ENCODE data around the gene IGSF21. TPM values are rescaled to one million over a fixed set of nuclear protein-coding genes. Genes with fewer than 3 reads are reported as not detected.
A peak's percentile ranks its signal among the peaks of the same experiment; 100 is the strongest.

The IGSF21 gene
- total and polyA plus RNA-seq, 2 of the 8 experiments (the other 6 are each of a cell fraction or from before 2014, with no cell fraction given) = 22.5 to 28.5 TPM

GRCh38 chr1:18118491-18118890 is 10.9 kb downstream of the IGSF21 start:
- Histone ChIP-seq H3K56ac (replicated peaks; ENCODE audit: insufficient read length, low read depth, low read length) (no peak overlapping the region), H2BK15ac (ENCODE audit: low read length) (no peak overlapping the region), H2AK5ac (ENCODE audit: low read depth, low read length) (no peak overlapping the region), H3K79me2 (ENCODE audit: control insufficient read depth in 1 of 2, insufficient read depth in 2 of 2, low read length in 2 of 2) (0 out of 4 replicates have a peak, but pooled peaks cover 0 to 2% of the 10 kb centered on the region in 2 experiments), H3K4me2 (ENCODE audit: insufficient read depth in 1 of 2, low read depth in 2 of 2, low read length in 2 of 2) (peak overlapping the region in 1 of 2 experiments; percentile 24; a peak in 1 of 4 replicates), H3K9me3 (ENCODE audit: insufficient read depth in 2 of 2, low read depth in 1 of 2, low read length in 1 of 2) (no peaks in the 10 kb centered on the region), H3K23me2 (ENCODE audit: low read depth, low read length) (no peaks in the 10 kb centered on the region; the same call in 1 of the 2 replicates), H3K36me3 (ENCODE audit: control insufficient read depth in 2 of 4, insufficient read depth in 4 of 4, low read length in 3 of 4) (no peaks in the 10 kb centered on the region; a peak in 1 of 8 replicates), H2BK5ac (ENCODE audit: low read depth, low read length) (no peak overlapping the region), H4K20me1 (replicated peaks in 1 of 2; ENCODE audit: control insufficient read depth in 1 of 2, insufficient read depth in 2 of 2, low read length in 2 of 2) (no peaks in the 10 kb centered on the region), H2AFZ (ENCODE audit: low read length) (no peak overlapping the region), H3K4ac (replicated peaks; ENCODE audit: insufficient read length, low read depth, low read length) (no peak overlapping the region), H3K18ac (ENCODE audit: extremely low read depth, low read length) (no peak overlapping the region), H3K9ac (replicated peaks in 1 of 4; ENCODE audit: extremely low read depth in 1 of 4, low read depth in 3 of 4, low read length in 3 of 4) (no peak overlapping the region), H3K23ac (ENCODE audit: insufficient read length) (no peak overlapping the region), H4K5ac (ENCODE audit: insufficient read length, low read depth, low read length) (no peak overlapping the region), H3K79me1 (ENCODE audit: low read depth, low read length) (peaks cover 13% of the 10 kb centered on the region; the same call in 1 of the 2 replicates), H3K27me3 (replicated peaks in 1 of 4; ENCODE audit: control insufficient read depth in 3 of 4, extremely low read depth in 1 of 4, insufficient read depth in 3 of 4, low read length in 3 of 4) (no peaks in the 10 kb centered on the region), H2BK120ac (replicated peaks; ENCODE audit: low read depth, low read length) (no peak overlapping the region), H3K4me1 (replicated peaks in 1 of 4; ENCODE audit: control insufficient read depth in 3 of 4, insufficient read depth in 4 of 4, low read length in 3 of 4) (peaks cover 0 to 6% (median 2%) of the 10 kb centered on the region in 4 experiments; a peak in 4 of 7 replicates), H3K27ac (ENCODE audit: low read depth, low read length) (no peak overlapping the region), H4K8ac (ENCODE audit: extremely low read depth, insufficient read depth, low read length) (no peak overlapping the region), H4K91ac (replicated peaks; ENCODE audit: insufficient read length, low read length) (no peak overlapping the region), H2BK12ac (ENCODE audit: low read depth, low read length) (0 out of 2 replicates have a peak overlapping the region, but pooled peaks have one; percentile 42), H3K4me3 (ENCODE audit: extremely low read depth in 1 of 4, insufficient read depth in 2 of 4, low read depth in 3 of 4, low read length in 4 of 4) (no peak overlapping the region), H3K14ac (ENCODE audit: insufficient read length) (no peak overlapping the region), H2BK20ac (ENCODE audit: low read length) (no peak overlapping the region; the same call in 1 of the 2 replicates)
- CTCF ChIA-PET (ENCODE audit: partially characterized antibody) = interaction anchor here (0.9 to 1.4 kb wide), 10 partner anchors 9 to 165 kb away, joined by 3 to 9 read pairs (median 4); no protein-coding TSS in a partner anchor
- FAIRE-seq (no peak), DNase-seq (ENCODE audit: low read depth in 1 of 2, low spot score in 2 of 2) (no peak)
- 77% methylated on average over 3 of the region's 3 CpGs; no CpG with 5 or more reads in 1 of the 2 experiments for WGBS, 2 experiments (ENCODE audit: extremely low coverage in 1 of 2, insufficient coverage in 1 of 2, insufficient read length in 1 of 2, insufficient replicate concordance in 2 of 2, low coverage in 1 of 2, low lambda C conversion rate in 2 of 2, missing lambda C conversion rate in 1 of 2)
- POLR2A ChIA-PET (ENCODE audit: partially characterized antibody) = interaction anchor here (1.0 kb wide), 1 partner anchor 20 kb away, joined by 3 read pairs; no protein-coding TSS in a partner anchor
- TF ChIP-seq MAX (IDR thresholded peaks at IDR 0.05) (no peak), ATF3 (IDR thresholded peaks at IDR 0.05; ENCODE audit: insufficient read depth, low read depth, low read length) (no peak), CTBP2 (IDR thresholded peaks at IDR 0.05; ENCODE audit: borderline replicate concordance, insufficient read depth, insufficient read length, low read length) (no peak), POU5F1 (IDR thresholded peaks at IDR 0.05; ENCODE audit: low read depth, low read length) (no peak), BRCA1 (IDR thresholded peaks at IDR 0.05; ENCODE audit: low read depth, low read length) (no peak), USF2 (IDR thresholded peaks at IDR 0.05; ENCODE audit: low read length) (no peak), MAFK (IDR thresholded peaks at IDR 0.05; ENCODE audit: low read depth, low read length) (no peak), FOSL1 (IDR thresholded peaks at IDR 0.05; ENCODE audit: insufficient read depth, low read depth, low read length) (no peak)
